ENCODE results near the gene DUSP28.

Gene DUSP28

DNA sequence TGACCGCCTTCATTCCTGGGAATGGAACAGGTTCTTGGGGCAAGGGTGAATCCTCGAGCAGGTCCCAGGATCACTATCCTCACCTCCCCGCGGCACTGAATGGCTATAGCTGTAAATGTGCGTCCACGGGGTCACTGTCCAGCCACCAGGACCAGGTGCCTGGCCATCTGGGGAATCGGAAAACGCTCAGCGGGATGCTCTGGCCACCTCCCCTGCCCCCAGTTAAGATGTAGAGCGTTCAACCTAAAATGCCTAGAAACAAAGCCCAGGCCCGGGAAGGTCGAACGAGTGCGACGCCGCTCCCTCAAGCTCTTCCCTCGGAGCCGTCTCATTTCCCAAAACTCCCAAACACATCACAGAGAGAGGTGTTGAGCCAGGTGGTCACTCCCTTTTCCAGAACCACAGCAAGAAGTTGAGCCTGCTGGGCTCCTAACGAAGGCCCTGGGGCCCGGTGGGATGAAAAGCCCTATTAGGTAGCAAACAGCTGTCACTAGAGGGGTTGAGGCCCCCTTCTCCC lies 25.6 kb downstream of the DUSP28 start:
- no peak for DNase-seq (ENCODE audit: low read depth, low spot score)

- peak; percentile 79 for DNase-seq (ENCODE audit: low read depth, low spot score)
Measured at GRCh38 chr2:240586198-240586918, 26.2 kb downstream of the DUSP28 start, which contains the start of gene CAPN10. Gene CAPN10 (plus strand): TSS chr2:240586734. CDS start chr2:240586912, 178 bp downstream.

DNA sequence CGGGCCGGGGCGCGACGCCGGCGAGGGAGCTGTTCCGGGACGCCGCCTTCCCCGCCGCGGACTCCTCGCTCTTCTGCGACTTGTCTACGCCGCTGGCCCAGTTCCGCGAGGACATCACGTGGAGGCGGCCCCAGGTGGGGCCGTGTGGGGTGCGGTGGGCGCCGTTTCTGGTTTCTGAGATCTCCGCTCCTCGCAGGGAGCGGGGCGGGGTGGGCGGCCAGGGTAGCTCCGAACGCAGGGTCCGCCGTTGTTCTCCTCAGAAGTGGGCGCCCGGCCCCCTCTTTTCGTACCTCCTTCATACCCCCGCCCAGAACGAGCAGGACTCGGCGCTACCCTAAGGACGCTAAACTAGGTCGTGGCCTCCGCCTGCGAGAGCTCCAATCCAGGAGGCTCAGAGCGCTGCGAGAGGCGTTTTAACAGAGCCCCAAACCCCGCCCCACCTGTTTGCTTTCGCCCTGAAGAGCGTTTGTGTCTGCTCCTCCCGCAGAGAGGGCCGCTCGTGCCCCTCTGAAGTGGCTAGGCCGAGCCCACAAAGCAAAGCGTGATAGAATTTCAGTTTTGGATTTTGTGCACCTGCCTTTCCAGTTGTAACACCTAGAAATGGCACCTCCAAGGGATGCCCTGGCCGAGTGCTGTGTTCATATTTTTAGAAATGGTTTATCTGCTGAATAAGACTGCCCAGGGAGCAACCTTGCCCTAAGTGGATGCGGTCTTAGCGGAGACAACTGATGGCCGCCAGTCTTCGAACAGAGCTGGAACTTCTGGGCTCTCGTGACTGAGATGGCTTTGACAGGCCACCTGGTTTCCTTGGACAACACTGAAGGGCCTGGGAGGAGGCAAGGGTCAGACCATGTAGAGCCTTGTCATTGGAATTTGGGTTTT lies 27.0 kb downstream of the DUSP28 start:
- DNase-seq (ENCODE audit: low read depth, low spot score): no peak

- DNase-seq (ENCODE audit: low read depth, low spot score): no peak
Measured at GRCh38 chr2:240588006-240588655, 28.0 kb downstream of the DUSP28 start.

- no peak for DNase-seq (ENCODE audit: low read depth, low spot score)
Measured at GRCh38 chr2:240588669-240589068, 28.5 kb downstream of the DUSP28 start.

GRCh38 chr2:240589375-240589774 lies 29.2 kb downstream of the DUSP28 start:
- DNase-seq (ENCODE audit: low read depth, low spot score): no peak

DNA sequence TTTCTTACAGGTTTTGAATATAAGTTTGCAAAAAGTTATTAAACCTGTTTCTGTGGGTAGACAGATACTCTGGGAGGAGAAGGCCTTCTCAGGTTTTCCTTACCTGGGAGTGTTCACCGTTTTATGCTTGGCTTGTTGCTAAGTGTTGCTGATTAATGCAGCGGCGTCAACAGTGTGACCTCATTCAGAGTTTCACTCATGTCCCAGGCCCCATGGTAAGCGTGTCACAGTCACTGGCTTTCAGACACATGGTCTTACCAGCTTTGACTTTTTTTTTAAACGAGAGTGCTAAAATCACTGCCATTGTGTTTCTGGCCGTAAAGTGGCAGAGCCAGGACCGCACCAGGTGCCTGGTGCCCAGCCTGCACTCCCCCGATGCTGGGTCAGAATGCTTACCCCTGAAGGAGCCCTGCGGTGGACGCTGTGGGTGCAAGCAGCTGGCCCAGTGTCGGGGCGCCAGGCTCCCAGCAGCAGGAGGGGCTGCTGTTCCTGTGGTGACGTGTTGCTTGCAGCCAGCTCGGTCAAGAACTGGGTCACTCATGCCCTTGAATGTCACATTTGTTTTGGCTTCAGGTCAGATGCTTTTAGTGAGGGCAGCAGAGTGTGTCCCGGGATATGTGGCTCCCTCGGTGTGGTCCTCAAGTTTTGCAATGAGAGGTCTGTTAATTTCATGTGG lies 29.8 kb downstream of the DUSP28 start:
- DNase-seq (ENCODE audit: low read depth, low spot score): no peak

GRCh38 chr2:240590681-240591111 lies 30.5 kb downstream of the DUSP28 start:
- no peak for DNase-seq (ENCODE audit: low read depth, low spot score)

GRCh38 chr2:240591226-240591625 lies 31.1 kb downstream of the DUSP28 start:
- no peak for DNase-seq (ENCODE audit: low read depth, low spot score)

GRCh38 chr2:240591784-240592183 lies 31.6 kb downstream of the DUSP28 start:
- no peak for DNase-seq (ENCODE audit: low read depth, low spot score)

DNA sequence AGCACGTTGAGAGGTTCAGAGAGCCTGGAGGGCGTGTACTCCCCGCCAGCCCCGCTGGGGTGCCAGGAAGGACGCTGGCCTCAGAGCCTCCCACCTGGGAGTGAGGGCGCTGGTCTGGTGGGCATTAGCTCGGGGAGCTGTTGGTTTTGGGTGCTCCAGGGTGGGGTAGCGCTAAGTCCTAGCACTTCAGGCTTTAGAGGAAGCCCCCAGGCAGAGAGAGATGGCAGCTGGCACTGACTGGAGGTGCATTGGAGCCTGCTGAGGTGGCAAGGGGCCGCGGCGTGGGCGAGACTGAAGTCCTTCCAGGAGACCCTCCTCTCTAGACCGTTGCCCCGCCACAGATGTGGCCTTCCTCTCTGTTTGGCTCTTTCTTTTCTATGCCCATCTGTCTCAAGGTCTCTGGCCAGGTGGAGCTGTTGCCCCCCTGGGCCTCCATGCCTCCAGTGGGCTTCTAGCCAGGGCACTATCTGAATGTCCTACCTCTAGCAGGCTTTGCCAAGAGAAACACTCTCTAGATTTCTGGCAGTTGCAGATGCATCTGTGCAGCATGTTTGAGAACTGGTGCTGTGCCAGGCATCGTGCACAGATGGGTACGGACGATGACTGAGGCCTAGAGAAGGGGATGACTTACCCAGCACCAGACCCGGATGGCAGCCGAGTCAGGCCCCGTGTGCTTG lies 33.0 kb downstream of the DUSP28 start:
- DNase-seq (ENCODE audit: low read depth, low spot score): no peak

- no peak for DNase-seq (ENCODE audit: low read depth, low spot score)
Measured at GRCh38 chr2:240593703-240594451, 33.7 kb downstream of the DUSP28 start.

GRCh38 chr2:240594511-240595380 lies 34.6 kb downstream of the DUSP28 start:
- DNase-seq (ENCODE audit: low read depth, low spot score): no peak

GRCh38 chr2:240595381-240596079 lies 35.4 kb downstream of the DUSP28 start:
- DNase-seq (ENCODE audit: low read depth, low spot score): no peak

- no peak for DNase-seq (ENCODE audit: low read depth, low spot score)
Measured at GRCh38 chr2:240596080-240596460, 35.9 kb downstream of the DUSP28 start.

DNA sequence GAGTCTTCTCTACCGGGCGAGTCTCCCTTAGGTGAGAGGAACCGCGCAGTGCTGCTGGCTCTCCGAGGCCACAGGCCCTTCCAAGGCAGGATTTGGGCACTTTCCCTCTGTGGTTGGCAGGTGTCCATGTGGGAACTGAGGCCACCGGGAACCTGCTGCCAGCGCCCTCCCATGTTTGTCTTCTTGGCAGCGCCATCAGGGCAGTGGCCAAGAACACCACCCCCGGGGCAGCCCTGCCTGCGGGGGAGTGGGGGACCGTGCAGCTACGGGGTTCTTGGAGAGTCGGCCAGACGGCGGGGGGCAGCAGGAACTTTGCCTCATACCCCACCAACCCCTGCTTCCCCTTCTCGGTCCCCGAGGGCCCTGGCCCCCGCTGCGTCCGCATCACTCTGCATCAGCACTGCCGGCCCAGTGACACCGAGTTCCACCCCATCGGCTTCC lies 36.4 kb downstream of the DUSP28 start:
- DNase-seq (ENCODE audit: low read depth, low spot score): no peak

GRCh38 chr2:240597054-240597418 lies 36.9 kb downstream of the DUSP28 start:
- DNase-seq (ENCODE audit: low read depth, low spot score): no peak

- no peak for DNase-seq (ENCODE audit: low read depth, low spot score)
Measured at GRCh38 chr2:240597419-240598181, 37.4 kb downstream of the DUSP28 start.
